IMR-90 (cell line): ENCODE measurements around the gene ICAM4.

Experiments
- CEBPB ChIP-seq: IDR thresholded peaks from 2 replicates; pipeline ENCODE4 v1.6.1; 2012; ENCODE audit warnings: low read depth, low read length, improper control_type of control experiment
- CHD1 ChIP-seq: IDR thresholded peaks from 2 replicates; pipeline ENCODE4 v1.6.1; 2012; ENCODE audit warnings: low read depth, low read length, improper control_type of control experiment
- CTCF ChIP-seq: conservative IDR thresholded peaks from 2 replicates; pipeline ENCODE4 v1.5.1; 2012; ENCODE audit warnings: mild to moderate bottlenecking, low read depth, low read length, improper control_type of control experiment
- ELK1 ChIP-seq: fragments of 150-350 bp; IDR thresholded peaks from 2 replicates; pipeline ENCODE4 v1.6.1; 2016; ENCODE audit warnings: low read depth, mild to moderate bottlenecking, low read length, moderate library complexity, borderline replicate concordance
- MXI1 ChIP-seq: IDR thresholded peaks from 2 replicates; pipeline ENCODE4 v1.6.1; 2012; ENCODE audit warnings: low read depth, mild to moderate bottlenecking, low read length, moderate library complexity, borderline replicate concordance
- POLR2A ChIP-seq: IDR thresholded peaks from 2 replicates; pipeline ENCODE4 v1.6.1; 2012; ENCODE audit warnings: mild to moderate bottlenecking, low read depth, low read length
- RCOR1 ChIP-seq: IDR thresholded peaks from 2 replicates; pipeline ENCODE4 v1.6.1; 2012; ENCODE audit warnings: mild to moderate bottlenecking, low read length, improper control_type of control experiment; ENCODE audit not compliant: insufficient replicate concordance
- RFX5 ChIP-seq: IDR thresholded peaks from 2 replicates; pipeline ENCODE4 v1.8.0; 2012; ENCODE audit warnings: low read depth, mild to moderate bottlenecking, low read length, moderate library complexity
- SMC3 ChIP-seq: fragments of 150-350 bp; IDR thresholded peaks from 2 replicates; pipeline ENCODE4 v1.6.1; 2016; ENCODE audit warnings: low read depth, mild to moderate bottlenecking, antibody characterized with exemption, low read length, moderate library complexity
- USF2 ChIP-seq: fragments of 150-350 bp; IDR thresholded peaks from 2 replicates; pipeline ENCODE4 v1.6.1; 2017; ENCODE audit warnings: mild to moderate bottlenecking, antibody characterized with exemption, low read length, low read depth

GRCh38 chr19:10333758-10334587 lies 47.2 kb downstream of the ICAM4 start:
- no peak for TF ChIP-seq SMC3
- no peak for TF ChIP-seq CTCF
- TF ChIP-seq POLR2A = no peak
- TF ChIP-seq CEBPB = no peak
- TF ChIP-seq MXI1 = no peak
- no peak for TF ChIP-seq USF2
- no peak for TF ChIP-seq ELK1
- no peak for TF ChIP-seq RCOR1
- no peak for TF ChIP-seq CHD1
- no peak for TF ChIP-seq RFX5
